Measurements from ENCODE around the gene SFXN1. TPM values are rescaled to one million over a fixed set of nuclear protein-coding genes. Genes with fewer than 3 reads are reported as not detected.
A peak's percentile ranks its signal among the peaks of the same experiment; 100 is the strongest.
"Not testable (repeated sequence)": the region's sequence is repeated elsewhere in the genome, so short reads cannot be mapped to it uniquely, and the experiment has no call there.

SFXN1 gene
- total and polyA plus RNA-seq, 5 donors from 2014 or later: 63.5 to 83.8 (median 80.3) TPM

- Histone ChIP-seq H3K27me3 (ENCODE audit: control insufficient read depth, insufficient read depth, low read length) (no peaks in the 10 kb centered on the region), H3K27ac (ENCODE audit: insufficient read depth, low read length, poor library complexity, severe bottlenecking) (no peak overlapping the region), H3K9me3 (ENCODE audit: control insufficient read depth in 2 of 2, low read length in 2 of 2) (no peaks in the 10 kb centered on the region), H3K4me3 (ENCODE audit: low read depth, low read length) (no peak overlapping the region), H3K36me3 (ENCODE audit: control insufficient read depth, insufficient read depth, low read length) (peaks cover 33% of the 10 kb centered on the region), H3K4me1 (ENCODE audit: control insufficient read depth, insufficient read depth, low read length, poor library complexity, severe bottlenecking) (peaks cover 14% of the 10 kb centered on the region)
- H3K9me3 Mint-ChIP-seq: no peaks in the 10 kb centered on the region
- H3K27me3 Mint-ChIP-seq: no peaks in the 10 kb centered on the region
- no peak for ATAC-seq (ENCODE audit: low read depth in 2 of 2)
- no peak overlapping the region for H3K4me3 Mint-ChIP-seq
- H3K27ac Mint-ChIP-seq: no peak overlapping the region
- peaks cover 13 to 32% (median 21%) of the 10 kb centered on the region in 4 donors for H3K4me1 Mint-ChIP-seq
- H3K36me3 Mint-ChIP-seq: peaks cover 35% of the 10 kb centered on the region
- no peak for DNase-seq
Observed at GRCh38 chr5:175526691-175527090, 48.3 kb downstream of the SFXN1 start.

DNA sequence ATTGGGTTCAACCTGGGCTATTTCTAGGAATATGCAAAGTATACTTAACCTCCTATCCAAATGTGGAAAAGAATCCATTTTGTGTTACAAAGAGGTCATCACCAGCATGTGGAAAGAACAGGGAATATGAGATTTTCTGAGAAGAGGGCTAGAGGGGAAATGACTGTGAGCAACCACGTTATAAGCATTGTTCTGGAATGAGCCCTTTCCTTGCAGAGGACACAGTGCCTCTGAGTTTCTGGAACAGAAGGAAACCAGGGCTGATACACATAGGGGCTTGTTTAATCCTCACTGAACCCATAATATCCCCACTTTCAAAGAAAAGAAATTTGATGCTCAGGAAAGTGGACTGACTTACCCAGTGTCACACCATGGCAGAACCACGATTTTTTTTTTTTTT lies 53.0 kb downstream of the SFXN1 start:
- peaks cover 8 to 21% (median 10%) of the 10 kb centered on the region in 4 donors for H3K4me1 Mint-ChIP-seq
- ATAC-seq (ENCODE audit: low read depth in 2 of 2): no peak
- H3K4me3 Mint-ChIP-seq: no peak overlapping the region
- Histone ChIP-seq H3K4me1 (ENCODE audit: control insufficient read depth, insufficient read depth, low read length, poor library complexity, severe bottlenecking) (peaks cover 9% of the 10 kb centered on the region), H3K36me3 (ENCODE audit: control insufficient read depth, insufficient read depth, low read length) (peaks cover 20% of the 10 kb centered on the region), H3K27me3 (ENCODE audit: control insufficient read depth, insufficient read depth, low read length) (no peaks in the 10 kb centered on the region), H3K9me3 (ENCODE audit: control insufficient read depth in 2 of 2, low read length in 2 of 2) (no peaks in the 10 kb centered on the region), H3K4me3 (ENCODE audit: low read depth, low read length) (no peak overlapping the region), H3K27ac (ENCODE audit: insufficient read depth, low read length, poor library complexity, severe bottlenecking) (no peak overlapping the region)
- no peak overlapping the region for H3K27ac Mint-ChIP-seq
- peaks cover 19% of the 10 kb centered on the region for H3K36me3 Mint-ChIP-seq
- no peak for DNase-seq
- peaks cover 5% of the 10 kb centered on the region for H3K27me3 Mint-ChIP-seq
- H3K9me3 Mint-ChIP-seq: no peaks in the 10 kb centered on the region

- peaks cover 5% of the 10 kb centered on the region for H3K27me3 Mint-ChIP-seq
- H3K9me3 Mint-ChIP-seq: no peaks in the 10 kb centered on the region
Observed at GRCh38 chr5:175534070-175534932, 55.9 kb downstream of the SFXN1 start.

GRCh38 chr5:175535331-175535730 lies 57.0 kb downstream of the SFXN1 start:
- not testable (repeated sequence) for H3K9me3 Mint-ChIP-seq; H3K4me3 ChIP-seq (ENCODE audit: low read depth, low read length); DNase-seq; H3K4me3 Mint-ChIP-seq; H3K27ac Mint-ChIP-seq; H3K36me3 Mint-ChIP-seq; H3K27ac ChIP-seq (ENCODE audit: insufficient read depth, low read length, poor library complexity, severe bottlenecking); H3K4me1 ChIP-seq (ENCODE audit: control insufficient read depth, insufficient read depth, low read length, poor library complexity, severe bottlenecking); H3K27me3 ChIP-seq (ENCODE audit: control insufficient read depth, insufficient read depth, low read length); H3K36me3 ChIP-seq (ENCODE audit: control insufficient read depth, insufficient read depth, low read length); H3K27me3 Mint-ChIP-seq; ATAC-seq (ENCODE audit: low read depth in 2 of 2); H3K9me3 ChIP-seq (ENCODE audit: control insufficient read depth in 2 of 2, low read length in 2 of 2)
- peaks cover 8 to 19% (median 10%) of the 10 kb centered on the region in 4 donors for H3K4me1 Mint-ChIP-seq

More at GRCh38 chr5:175534070-175534932, 55.9 kb downstream of the SFXN1 start:
- peaks cover 8 to 19% (median 10%) of the 10 kb centered on the region in 4 donors for H3K4me1 Mint-ChIP-seq
- ATAC-seq (ENCODE audit: low read depth in 2 of 2) (peak; percentile 96 to 97), DNase-seq (peak; percentile 67 to 88 (median 81))
- H3K27ac ChIP-seq (ENCODE audit: insufficient read depth, low read length, poor library complexity, severe bottlenecking): no peak overlapping the region
- peaks cover 3% of the 10 kb centered on the region for H3K36me3 Mint-ChIP-seq
- H3K27me3 ChIP-seq (ENCODE audit: control insufficient read depth, insufficient read depth, low read length): no peaks in the 10 kb centered on the region
- H3K9me3 ChIP-seq (ENCODE audit: control insufficient read depth in 2 of 2, low read length in 2 of 2): no peaks in the 10 kb centered on the region
- peaks cover 9% of the 10 kb centered on the region for H3K4me1 ChIP-seq (ENCODE audit: control insufficient read depth, insufficient read depth, low read length, poor library complexity, severe bottlenecking)
- H3K4me3 Mint-ChIP-seq: peak overlapping the region in 3 of 4 donors; percentile 64 to 81 (median 78)
- H3K36me3 ChIP-seq (ENCODE audit: control insufficient read depth, insufficient read depth, low read length): no peaks in the 10 kb centered on the region
- peak overlapping the region; percentile 45 for H3K4me3 ChIP-seq (ENCODE audit: low read depth, low read length)
- H3K27ac Mint-ChIP-seq: peak overlapping the region; percentile 11 to 93 (median 73)

DNA sequence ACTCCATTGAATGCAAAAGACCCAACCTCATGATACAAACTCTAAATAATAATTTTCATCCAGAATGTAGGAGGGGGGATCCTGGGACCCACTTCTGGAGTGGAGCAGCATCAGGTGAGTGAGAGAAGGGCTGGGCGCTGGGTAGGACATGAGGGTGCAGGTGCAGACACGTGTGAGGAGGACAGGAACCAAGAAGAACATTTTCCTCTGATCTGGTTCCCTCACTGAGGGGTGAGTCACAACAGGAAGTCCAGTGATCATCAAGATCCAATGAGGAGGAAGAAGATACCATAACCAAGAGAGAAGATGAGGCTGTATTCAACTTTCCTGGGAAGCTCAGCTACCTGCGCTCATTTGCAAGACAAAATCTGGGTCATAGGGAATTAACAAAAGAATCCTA lies 57.4 kb downstream of the SFXN1 start:
- Mint-ChIP-seq H3K27ac (no peak overlapping the region), H3K4me1 (peaks cover 8 to 19% (median 9%) of the 10 kb centered on the region in 4 donors), H3K4me3 (no peak overlapping the region), H3K9me3 (no peaks in the 10 kb centered on the region), H3K36me3 (peaks cover 3% of the 10 kb centered on the region), H3K27me3 (peaks cover 5% of the 10 kb centered on the region)
- peaks cover 9% of the 10 kb centered on the region for H3K4me1 ChIP-seq (ENCODE audit: control insufficient read depth, insufficient read depth, low read length, poor library complexity, severe bottlenecking)
- H3K27me3 ChIP-seq (ENCODE audit: control insufficient read depth, insufficient read depth, low read length): no peaks in the 10 kb centered on the region
- no peak for DNase-seq
- ATAC-seq (ENCODE audit: low read depth in 2 of 2): no peak
- no peak overlapping the region for H3K27ac ChIP-seq (ENCODE audit: insufficient read depth, low read length, poor library complexity, severe bottlenecking)
- H3K4me3 ChIP-seq (ENCODE audit: low read depth, low read length): no peak overlapping the region
- H3K9me3 ChIP-seq (ENCODE audit: control insufficient read depth in 2 of 2, low read length in 2 of 2): no peaks in the 10 kb centered on the region
- no peaks in the 10 kb centered on the region for H3K36me3 ChIP-seq (ENCODE audit: control insufficient read depth, insufficient read depth, low read length)

DNA sequence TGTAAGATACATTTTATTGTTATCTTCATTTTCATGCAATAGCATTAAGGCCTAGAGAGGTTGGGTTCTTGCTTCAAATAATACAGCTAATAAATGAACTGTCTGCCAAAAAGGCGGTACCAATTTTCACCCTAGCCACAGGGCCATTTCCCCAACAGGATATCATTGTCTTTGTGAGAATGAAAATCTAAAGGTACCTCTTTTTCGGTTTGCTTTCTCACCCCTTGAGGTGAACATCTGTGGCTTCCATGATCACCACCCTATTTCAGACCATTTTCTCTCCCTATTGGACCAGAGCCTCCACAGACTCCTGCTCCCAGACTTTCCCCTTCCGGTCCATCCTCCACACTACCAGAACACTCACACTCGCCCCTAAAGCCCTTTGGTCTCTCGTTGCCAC lies 60.2 kb downstream of the SFXN1 start:
- Mint-ChIP-seq H3K4me3 (no peak overlapping the region), H3K27me3 (peaks cover 5% of the 10 kb centered on the region), H3K9me3 (no peaks in the 10 kb centered on the region), H3K36me3 (no peaks in the 10 kb centered on the region), H3K27ac (peak overlapping the region in 2 of 3 donors; percentile 16 to 77), H3K4me1 (peaks cover 8 to 21% (median 9%) of the 10 kb centered on the region in 4 donors)
- DNase-seq (no peak), ATAC-seq (ENCODE audit: low read depth in 2 of 2) (no peak)
- Histone ChIP-seq H3K27me3 (ENCODE audit: control insufficient read depth, insufficient read depth, low read length) (no peaks in the 10 kb centered on the region), H3K4me3 (ENCODE audit: low read depth, low read length) (no peak overlapping the region), H3K9me3 (ENCODE audit: control insufficient read depth in 2 of 2, low read length in 2 of 2) (no peaks in the 10 kb centered on the region), H3K4me1 (ENCODE audit: control insufficient read depth, insufficient read depth, low read length, poor library complexity, severe bottlenecking) (peaks cover 9% of the 10 kb centered on the region), H3K27ac (ENCODE audit: insufficient read depth, low read length, poor library complexity, severe bottlenecking) (no peak overlapping the region), H3K36me3 (ENCODE audit: control insufficient read depth, insufficient read depth, low read length) (no peaks in the 10 kb centered on the region)

DNA sequence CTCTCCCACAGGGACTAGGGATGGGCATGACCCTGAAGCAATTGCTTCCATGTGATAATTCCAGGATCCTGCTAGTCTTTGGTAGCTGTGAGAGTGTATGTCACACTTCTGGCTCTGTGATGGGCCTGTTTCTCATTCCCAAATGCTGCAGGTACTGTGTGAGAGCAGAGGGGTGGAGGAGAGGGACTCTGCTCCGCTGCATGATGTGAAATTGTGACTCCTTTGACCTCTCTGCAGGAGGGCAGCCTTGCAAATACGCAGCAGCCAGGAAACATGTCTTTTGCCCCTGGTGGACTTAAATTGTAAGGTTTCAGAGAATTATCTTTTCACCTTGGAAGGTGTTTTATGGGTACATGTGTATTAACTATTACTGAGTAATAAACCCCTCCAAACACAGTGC lies 61.6 kb downstream of the SFXN1 start:
- DNase-seq: no peak
- H3K27me3 ChIP-seq (ENCODE audit: control insufficient read depth, insufficient read depth, low read length): no peaks in the 10 kb centered on the region
- no peaks in the 10 kb centered on the region for H3K36me3 Mint-ChIP-seq
- ATAC-seq (ENCODE audit: low read depth in 2 of 2): no peak
- peaks cover 0 to 3% (median 0%) of the 10 kb centered on the region in 7 donors for H3K9me3 Mint-ChIP-seq
- H3K4me3 ChIP-seq (ENCODE audit: low read depth, low read length): no peak overlapping the region
- H3K27me3 Mint-ChIP-seq: no peaks in the 10 kb centered on the region
- H3K4me1 Mint-ChIP-seq: peaks cover 0 to 12% (median 4%) of the 10 kb centered on the region in 4 donors
- no peaks in the 10 kb centered on the region for H3K9me3 ChIP-seq (ENCODE audit: control insufficient read depth in 2 of 2, low read length in 2 of 2)
- H3K27ac ChIP-seq (ENCODE audit: insufficient read depth, low read length, poor library complexity, severe bottlenecking): no peak overlapping the region
- H3K4me3 Mint-ChIP-seq: no peak overlapping the region
- H3K4me1 ChIP-seq (ENCODE audit: control insufficient read depth, insufficient read depth, low read length, poor library complexity, severe bottlenecking): no peaks in the 10 kb centered on the region
- no peaks in the 10 kb centered on the region for H3K36me3 ChIP-seq (ENCODE audit: control insufficient read depth, insufficient read depth, low read length)
- H3K27ac Mint-ChIP-seq: no peak overlapping the region

- Mint-ChIP-seq H3K36me3 (no peaks in the 10 kb centered on the region), H3K4me3 (no peak overlapping the region), H3K27ac (no peak overlapping the region), H3K4me1 (peaks cover 0 to 2% (median 0%) of the 10 kb centered on the region in 4 donors), H3K9me3 (peaks cover 0 to 3% (median 0%) of the 10 kb centered on the region in 7 donors), H3K27me3 (peaks cover 7% of the 10 kb centered on the region)
- ATAC-seq (ENCODE audit: low read depth in 2 of 2) (no peak), DNase-seq (no peak)
- no peak overlapping the region for H3K27ac ChIP-seq (ENCODE audit: insufficient read depth, low read length, poor library complexity, severe bottlenecking)
- H3K4me1 ChIP-seq (ENCODE audit: control insufficient read depth, insufficient read depth, low read length, poor library complexity, severe bottlenecking): no peaks in the 10 kb centered on the region
- H3K27me3 ChIP-seq (ENCODE audit: control insufficient read depth, insufficient read depth, low read length): no peaks in the 10 kb centered on the region
- no peaks in the 10 kb centered on the region for H3K9me3 ChIP-seq (ENCODE audit: control insufficient read depth in 2 of 2, low read length in 2 of 2)
- no peaks in the 10 kb centered on the region for H3K36me3 ChIP-seq (ENCODE audit: control insufficient read depth, insufficient read depth, low read length)
- H3K4me3 ChIP-seq (ENCODE audit: low read depth, low read length): no peak overlapping the region
Observed at GRCh38 chr5:175541264-175541663, 62.9 kb downstream of the SFXN1 start.

Measured in CD4-positive, CD25-positive, alpha-beta regulatory T cell (primary cell).